HepG2 (cell line): Measurements from ENCODE around the gene APRT.

Source experiments
- ATF4 ChIP-seq, 2 experiments: fragments of 450-650 bp in 1 of 2; sonication (generic) in 1 of 2; formaldehyde crosslinking; IDR thresholded peaks; 2 replicates each; pipeline versions ENCODE4 v1.5.0 to v1.8.0; 2020 to 2022; ENCODE audit warnings: mild to moderate bottlenecking in 1 of 2, missing genetic modification reagents in 1 of 2
- CTCF ChIP-seq: sonication (generic); formaldehyde crosslinking; IDR thresholded peaks from 2 replicates; pipeline ENCODE4 v1.5.0; 2020; ENCODE audit warnings: mild to moderate bottlenecking, missing genetic modification reagents, moderate library complexity
- NPAS2 ChIP-seq: sonication (generic); formaldehyde crosslinking; IDR thresholded peaks from 2 replicates; pipeline ENCODE4 v1.8.0; 2022; ENCODE audit warnings: mild to moderate bottlenecking, missing genetic modification reagents, borderline replicate concordance
- POLR2AphosphoS5 ChIP-seq: IDR thresholded peaks from 2 replicates; pipeline ENCODE4 v1.6.1; 2012; ENCODE audit warnings: low read depth, low read length
- ZNF274 ChIP-seq: sonication (generic); formaldehyde crosslinking; IDR thresholded peaks from 2 replicates; pipeline ENCODE4 v1.5.1; 2020; ENCODE audit warnings: mild to moderate bottlenecking, missing genetic modification reagents
- ZNF296 ChIP-seq: sonication (generic); formaldehyde crosslinking; conservative IDR thresholded peaks from 2 replicates; pipeline ENCODE4 v1.5.0; 2020; ENCODE audit warnings: mild to moderate bottlenecking, missing genetic modification reagents
- ZNF768 ChIP-seq: sonication (generic); formaldehyde crosslinking; IDR thresholded peaks from 2 replicates; pipeline ENCODE4 v1.4.0; 2020; ENCODE audit warnings: missing genetic modification reagents

GRCh38 chr16:88819126-88819525 lies 7.4 kb upstream of the APRT start:
- TF ChIP-seq NPAS2 (CRISPR knock-in tag): no peak
- TF ChIP-seq POLR2AphosphoS5: no peak
- no peak for TF ChIP-seq ZNF296
- TF ChIP-seq CTCF: no peak
- no peak for TF ChIP-seq ZNF768 (CRISPR knock-in tag)
- TF ChIP-seq ZNF274 (CRISPR knock-in tag): no peak
- TF ChIP-seq ATF4 (CRISPR knock-in tag; IDR thresholded peaks at IDR 0.05): no peak
